Astrocyte (in vitro differentiated cells and primary cell): ENCODE data around the gene VPS8.

Experiments
- EZH2 ChIP-seq: IDR thresholded peaks from 2 replicates; pipeline ENCODE4 v1.6.1; 2012; ENCODE audit warnings: mild to moderate bottlenecking, low read length, inconsistent platforms; ENCODE audit not compliant: insufficient read depth
- TF ChIP-seq, protein P1 (sequence below): IDR thresholded peaks from 2 replicates; pipeline ENCODE4 v1.5.1; 2011; ENCODE audit warnings: low read depth, mild to moderate bottlenecking, inconsistent platforms, low read length, moderate library complexity; ENCODE audit not compliant: insufficient read depth

DNA sequence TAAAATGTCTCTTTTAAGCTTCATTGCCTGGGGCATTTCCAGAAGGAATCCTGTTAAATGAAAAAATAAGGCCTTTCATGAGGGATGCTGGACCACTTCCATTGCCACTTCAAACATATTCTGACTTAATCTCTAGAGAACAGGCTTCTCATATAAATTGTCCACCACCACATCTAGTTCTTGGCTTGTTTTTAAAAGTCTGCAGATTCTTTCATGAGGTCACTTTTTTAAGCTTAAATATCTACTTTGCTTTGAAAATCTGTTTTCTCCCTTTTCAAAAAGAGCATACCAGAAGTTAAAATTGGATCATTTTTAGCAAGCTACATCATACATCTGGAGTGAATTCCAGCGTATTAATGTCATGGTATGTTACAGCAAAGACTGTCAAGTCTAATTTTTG lies 209.3 kb downstream of the VPS8 start:
- no peak for TF ChIP-seq EZH2
- TF ChIP-seq, protein P1, sequence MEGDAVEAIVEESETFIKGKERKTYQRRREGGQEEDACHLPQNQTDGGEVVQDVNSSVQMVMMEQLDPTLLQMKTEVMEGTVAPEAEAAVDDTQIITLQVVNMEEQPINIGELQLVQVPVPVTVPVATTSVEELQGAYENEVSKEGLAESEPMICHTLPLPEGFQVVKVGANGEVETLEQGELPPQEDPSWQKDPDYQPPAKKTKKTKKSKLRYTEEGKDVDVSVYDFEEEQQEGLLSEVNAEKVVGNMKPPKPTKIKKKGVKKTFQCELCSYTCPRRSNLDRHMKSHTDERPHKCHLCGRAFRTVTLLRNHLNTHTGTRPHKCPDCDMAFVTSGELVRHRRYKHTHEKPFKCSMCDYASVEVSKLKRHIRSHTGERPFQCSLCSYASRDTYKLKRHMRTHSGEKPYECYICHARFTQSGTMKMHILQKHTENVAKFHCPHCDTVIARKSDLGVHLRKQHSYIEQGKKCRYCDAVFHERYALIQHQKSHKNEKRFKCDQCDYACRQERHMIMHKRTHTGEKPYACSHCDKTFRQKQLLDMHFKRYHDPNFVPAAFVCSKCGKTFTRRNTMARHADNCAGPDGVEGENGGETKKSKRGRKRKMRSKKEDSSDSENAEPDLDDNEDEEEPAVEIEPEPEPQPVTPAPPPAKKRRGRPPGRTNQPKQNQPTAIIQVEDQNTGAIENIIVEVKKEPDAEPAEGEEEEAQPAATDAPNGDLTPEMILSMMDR: no peak
